T1000 (cell line): Measurements from ENCODE around the gene DLL3.

Experiments used
- DNase-seq: peaks from one replicate; lab custom pipeline; 2025; ENCODE audit warnings: mixed read lengths; lab: John Stamatoyannopoulos, UW

Gene DLL3

GRCh38 chr19:39483141-39483540 is 15.6 kb upstream of the DLL3 start:
- no peak for DNase-seq

- DNase-seq = no peak
Measured at GRCh38 chr19:39489756-39490155, 9.0 kb upstream of the DLL3 start.

- no peak for DNase-seq
Measured at GRCh38 chr19:39492225-39492624, 6.5 kb upstream of the DLL3 start.

GRCh38 chr19:39492788-39493187 is 6.0 kb upstream of the DLL3 start:
- no peak for DNase-seq

GRCh38 chr19:39494661-39495060 is 4.1 kb upstream of the DLL3 start:
- DNase-seq = no peak

- DNase-seq = no peak
Measured at GRCh38 chr19:39496063-39496462, 2.7 kb upstream of the DLL3 start.

GRCh38 chr19:39497701-39497995 is 1.1 kb upstream of the DLL3 start:
- DNase-seq = peak; percentile 4

- DNase-seq = no peak
Measured at GRCh38 chr19:39497996-39498797, 550 bp upstream of the DLL3 start.

GRCh38 chr19:39499932-39500331 is 1.2 kb downstream of the DLL3 start:
- DNase-seq = no peak

- DNase-seq = no peak
Measured at GRCh38 chr19:39500543-39500942, 1.8 kb downstream of the DLL3 start.

GRCh38 chr19:39501340-39501739 is 2.6 kb downstream of the DLL3 start:
- no peak for DNase-seq

- peak; percentile 33 for DNase-seq
Measured at GRCh38 chr19:39502640-39503417, 4.1 kb downstream of the DLL3 start.

- no peak for DNase-seq
Measured at GRCh38 chr19:39506598-39506943, 7.8 kb downstream of the DLL3 start.

GRCh38 chr19:39506944-39507714 is 8.4 kb downstream of the DLL3 start:
- peak; percentile 65 for DNase-seq

GRCh38 chr19:39507715-39508364 is 9.1 kb downstream of the DLL3 start:
- DNase-seq = no peak

GRCh38 chr19:39508629-39509028 is 9.9 kb downstream of the DLL3 start:
- DNase-seq = no peak

- no peak for DNase-seq
Measured at GRCh38 chr19:39509233-39509632, 10.5 kb downstream of the DLL3 start.

GRCh38 chr19:39512988-39513387 is 14.2 kb downstream of the DLL3 start:
- DNase-seq = no peak

- no peak for DNase-seq
Measured at GRCh38 chr19:39514840-39515550, 16.2 kb downstream of the DLL3 start, which contains the start of gene SELENOV. SELENOV (plus strand) TSS chr19:39515139; CDS start chr19:39515213, 74 bp downstream.

GRCh38 chr19:39515551-39516191 is 16.9 kb downstream of the DLL3 start:
- DNase-seq = no peak

GRCh38 chr19:39516270-39516669 is 17.5 kb downstream of the DLL3 start:
- DNase-seq = no peak
